ENCODE data around the gene AKAP1.

GRCh38 chr17:57089391-57089790, 4.3 kb downstream of the AKAP1 start:
- TF ChIP-seq, protein P1, sequence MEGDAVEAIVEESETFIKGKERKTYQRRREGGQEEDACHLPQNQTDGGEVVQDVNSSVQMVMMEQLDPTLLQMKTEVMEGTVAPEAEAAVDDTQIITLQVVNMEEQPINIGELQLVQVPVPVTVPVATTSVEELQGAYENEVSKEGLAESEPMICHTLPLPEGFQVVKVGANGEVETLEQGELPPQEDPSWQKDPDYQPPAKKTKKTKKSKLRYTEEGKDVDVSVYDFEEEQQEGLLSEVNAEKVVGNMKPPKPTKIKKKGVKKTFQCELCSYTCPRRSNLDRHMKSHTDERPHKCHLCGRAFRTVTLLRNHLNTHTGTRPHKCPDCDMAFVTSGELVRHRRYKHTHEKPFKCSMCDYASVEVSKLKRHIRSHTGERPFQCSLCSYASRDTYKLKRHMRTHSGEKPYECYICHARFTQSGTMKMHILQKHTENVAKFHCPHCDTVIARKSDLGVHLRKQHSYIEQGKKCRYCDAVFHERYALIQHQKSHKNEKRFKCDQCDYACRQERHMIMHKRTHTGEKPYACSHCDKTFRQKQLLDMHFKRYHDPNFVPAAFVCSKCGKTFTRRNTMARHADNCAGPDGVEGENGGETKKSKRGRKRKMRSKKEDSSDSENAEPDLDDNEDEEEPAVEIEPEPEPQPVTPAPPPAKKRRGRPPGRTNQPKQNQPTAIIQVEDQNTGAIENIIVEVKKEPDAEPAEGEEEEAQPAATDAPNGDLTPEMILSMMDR (IDR thresholded peaks at IDR 0.05) = no peak
- no peak for TF ChIP-seq POLR2A (IDR thresholded peaks at IDR 0.05)
